HepG2 (cell line): ENCODE measurements around the gene CEP128. TPM values are rescaled to one million over a fixed set of nuclear protein-coding genes. Genes with fewer than 3 reads are reported as not detected.

ENCODE experiments used
- DNMT3B ChIP-seq: conservative IDR thresholded peaks from 2 replicates; pipeline ENCODE4 v1.6.1; 2016; ENCODE audit warnings: missing biosample characterization, control low read depth
- GABPB1 ChIP-seq: IDR thresholded peaks from 2 replicates; pipeline ENCODE4 v1.6.1; 2016; ENCODE audit warnings: mild to moderate bottlenecking, missing genetic modification reagents, moderate library complexity, missing compliant biosample characterization
- HOXD1 ChIP-seq: sonication (generic); formaldehyde crosslinking; IDR thresholded peaks from 2 replicates; pipeline ENCODE4 v1.5.0; 2020; ENCODE audit warnings: missing genetic modification reagents
- JUNB ChIP-seq: sonication (generic); formaldehyde crosslinking; IDR thresholded peaks from 2 replicates; pipeline ENCODE4 v1.8.0; 2022; ENCODE audit warnings: missing genetic modification reagents, mild to moderate bottlenecking, borderline replicate concordance
- KDM2A ChIP-seq: sonication (generic); formaldehyde crosslinking; IDR thresholded peaks from 2 replicates; pipeline ENCODE4 v1.4.0; 2020; ENCODE audit warnings: low read depth, missing genetic modification reagents, borderline replicate concordance
- RBFOX2 ChIP-seq: fragments of 200-400 bp; formaldehyde crosslinking; IDR thresholded peaks from 2 replicates; pipeline ENCODE4 v1.6.1; 2017; ENCODE audit warnings: low read depth, mild to moderate bottlenecking, low read length
- SIX1 ChIP-seq: sonication (generic); formaldehyde crosslinking; IDR thresholded peaks from 2 replicates; pipeline ENCODE4 v1.4.0; 2020; ENCODE audit warnings: missing genetic modification reagents, borderline replicate concordance
- ZNF225 ChIP-seq: sonication (generic); formaldehyde crosslinking; IDR thresholded peaks from 2 replicates; pipeline ENCODE4 v1.4.0; 2020; ENCODE audit warnings: mild to moderate bottlenecking, missing genetic modification reagents
- polyA plus RNA-seq, 8 experiments: library from polyadenylated mRNA; depleted of rRNA in 3 of 8; stranded (reverse) in 7 of 8; unstranded in 1 of 8; fragments of >200 nt; fragmentation: Illumina TruSeq in 4 of 8; extraction: Trizol in 4 of 8; gene quantifications; 2 replicates each; pipeline versions ENCODE4 v1.2.1 to v1.2.3, GENCODE V29; 2011 to 2016; ENCODE audit warnings: low read depth in 4 of 8, missing spikeins in 1 of 8, mixed read lengths in 1 of 8; ENCODE audit not compliant: insufficient read depth in 1 of 8
- total RNA-seq, 5 experiments: library from RNA; depleted of rRNA; stranded (reverse); fragments of >200 nt; fragmentation: Illumina TruSeq; extraction: Trizol; gene quantifications; 2 replicates each; pipeline ENCODE4 v1.2.3, GENCODE V29; 2016; ENCODE audit warnings: low read depth in 1 of 5
- TF ChIP-seq, protein P1 (sequence below): sonication (generic); formaldehyde crosslinking; IDR thresholded peaks from 2 replicates; pipeline ENCODE4 v1.4.0; 2020; ENCODE audit warnings: missing genetic modification reagents
- TF ChIP-seq, protein P2 (sequence below): sonication (generic); formaldehyde crosslinking; IDR thresholded peaks from 2 replicates; pipeline ENCODE4 v1.4.0; 2020; ENCODE audit warnings: missing genetic modification reagents
- TF ChIP-seq, protein P3 (sequence below): sonication (generic); formaldehyde crosslinking; IDR thresholded peaks from 2 replicates; pipeline ENCODE4 v1.4.0; 2020; ENCODE audit warnings: missing genetic modification reagents
- TF ChIP-seq, protein P4 (sequence below): sonication (generic); formaldehyde crosslinking; IDR thresholded peaks from 2 replicates; pipeline ENCODE4 v1.4.0; 2020; ENCODE audit warnings: mild to moderate bottlenecking, low read depth, missing genetic modification reagents
- TF ChIP-seq, protein P5 (sequence below): fragments of 450-650 bp; IDR thresholded peaks from 2 replicates; pipeline ENCODE4 v1.6.1; 2016

The CEP128 gene
- total and polyA plus RNA-seq, 2 of the 13 experiments (the other 11 are each of a cell fraction or from before 2014, with no cell fraction given) = 1.3 to 7.5 TPM

DNA sequence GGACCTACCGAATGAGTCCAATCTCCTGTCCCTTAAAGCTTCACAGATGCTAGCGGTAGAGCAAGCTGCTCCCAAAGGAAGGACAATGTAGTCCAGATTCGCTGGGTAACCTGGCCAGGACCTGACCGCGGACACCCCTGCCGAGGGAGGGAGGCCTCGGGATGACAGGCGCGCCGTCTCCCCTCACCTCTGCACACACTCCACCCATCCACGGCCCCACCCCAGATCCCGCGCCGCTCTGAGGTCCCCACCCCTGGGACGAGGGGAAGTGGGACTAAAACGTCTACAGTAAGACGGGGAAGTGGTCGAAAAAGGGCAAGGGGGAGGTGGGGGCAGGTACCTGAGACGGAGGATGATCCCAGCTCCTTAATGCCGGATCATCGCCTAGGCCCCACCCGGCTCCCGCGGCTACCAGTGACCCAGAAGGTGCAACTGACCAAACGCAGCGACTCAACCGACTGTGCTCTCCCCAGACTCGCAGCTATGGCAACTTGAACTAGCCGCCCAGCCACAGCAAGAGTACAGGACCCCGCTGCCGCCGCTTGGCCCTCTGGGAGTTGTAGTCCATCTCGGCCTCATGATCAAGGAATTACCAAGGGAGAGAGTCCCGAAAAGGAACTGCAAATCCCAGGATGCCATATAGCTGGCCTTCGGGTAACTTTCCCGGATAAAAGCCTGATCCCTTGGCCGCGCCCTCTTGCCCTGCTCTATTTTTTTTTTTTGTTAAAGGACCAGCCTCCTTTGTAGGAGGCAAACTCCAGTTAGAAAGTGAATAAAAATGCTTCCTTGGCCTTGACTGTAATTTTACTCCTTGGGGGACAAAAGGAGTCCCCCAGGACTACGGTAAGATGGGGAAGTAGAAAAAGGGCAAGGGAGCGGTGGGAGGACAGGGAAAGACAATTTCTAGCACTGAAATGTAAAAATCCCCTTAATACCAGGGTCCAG, at the start of gene CEP128 (continued):
- TF ChIP-seq, protein P1, sequence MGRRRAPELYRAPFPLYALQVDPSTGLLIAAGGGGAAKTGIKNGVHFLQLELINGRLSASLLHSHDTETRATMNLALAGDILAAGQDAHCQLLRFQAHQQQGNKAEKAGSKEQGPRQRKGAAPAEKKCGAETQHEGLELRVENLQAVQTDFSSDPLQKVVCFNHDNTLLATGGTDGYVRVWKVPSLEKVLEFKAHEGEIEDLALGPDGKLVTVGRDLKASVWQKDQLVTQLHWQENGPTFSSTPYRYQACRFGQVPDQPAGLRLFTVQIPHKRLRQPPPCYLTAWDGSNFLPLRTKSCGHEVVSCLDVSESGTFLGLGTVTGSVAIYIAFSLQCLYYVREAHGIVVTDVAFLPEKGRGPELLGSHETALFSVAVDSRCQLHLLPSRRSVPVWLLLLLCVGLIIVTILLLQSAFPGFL (CRISPR knock-in tag) = no peak
- TF ChIP-seq ZNF225 (CRISPR knock-in tag) (no peak), GABPB1 (CRISPR knock-in tag) (peak; percentile 80), JUNB (no peak), SIX1 (no peak), RBFOX2 (0 out of 2 replicates have a peak, but pooled peaks have one; percentile 19), KDM2A (CRISPR knock-in tag) (peak; percentile 43; the same call in 1 of the 2 replicates), DNMT3B (CRISPR knock-in tag) (no peak), HOXD1 (no peak)
- TF ChIP-seq, protein P2, sequence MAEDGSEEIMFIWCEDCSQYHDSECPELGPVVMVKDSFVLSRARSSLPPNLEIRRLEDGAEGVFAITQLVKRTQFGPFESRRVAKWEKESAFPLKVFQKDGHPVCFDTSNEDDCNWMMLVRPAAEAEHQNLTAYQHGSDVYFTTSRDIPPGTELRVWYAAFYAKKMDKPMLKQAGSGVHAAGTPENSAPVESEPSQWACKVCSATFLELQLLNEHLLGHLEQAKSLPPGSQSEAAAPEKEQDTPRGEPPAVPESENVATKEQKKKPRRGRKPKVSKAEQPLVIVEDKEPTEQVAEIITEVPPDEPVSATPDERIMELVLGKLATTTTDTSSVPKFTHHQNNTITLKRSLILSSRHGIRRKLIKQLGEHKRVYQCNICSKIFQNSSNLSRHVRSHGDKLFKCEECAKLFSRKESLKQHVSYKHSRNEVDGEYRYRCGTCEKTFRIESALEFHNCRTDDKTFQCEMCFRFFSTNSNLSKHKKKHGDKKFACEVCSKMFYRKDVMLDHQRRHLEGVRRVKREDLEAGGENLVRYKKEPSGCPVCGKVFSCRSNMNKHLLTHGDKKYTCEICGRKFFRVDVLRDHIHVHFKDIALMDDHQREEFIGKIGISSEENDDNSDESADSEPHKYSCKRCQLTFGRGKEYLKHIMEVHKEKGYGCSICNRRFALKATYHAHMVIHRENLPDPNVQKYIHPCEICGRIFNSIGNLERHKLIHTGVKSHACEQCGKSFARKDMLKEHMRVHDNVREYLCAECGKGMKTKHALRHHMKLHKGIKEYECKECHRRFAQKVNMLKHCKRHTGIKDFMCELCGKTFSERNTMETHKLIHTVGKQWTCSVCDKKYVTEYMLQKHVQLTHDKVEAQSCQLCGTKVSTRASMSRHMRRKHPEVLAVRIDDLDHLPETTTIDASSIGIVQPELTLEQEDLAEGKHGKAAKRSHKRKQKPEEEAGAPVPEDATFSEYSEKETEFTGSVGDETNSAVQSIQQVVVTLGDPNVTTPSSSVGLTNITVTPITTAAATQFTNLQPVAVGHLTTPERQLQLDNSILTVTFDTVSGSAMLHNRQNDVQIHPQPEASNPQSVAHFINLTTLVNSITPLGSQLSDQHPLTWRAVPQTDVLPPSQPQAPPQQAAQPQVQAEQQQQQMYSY = 0 out of 2 replicates have a peak, but pooled peaks have one; percentile 23
- TF ChIP-seq, protein P3, sequence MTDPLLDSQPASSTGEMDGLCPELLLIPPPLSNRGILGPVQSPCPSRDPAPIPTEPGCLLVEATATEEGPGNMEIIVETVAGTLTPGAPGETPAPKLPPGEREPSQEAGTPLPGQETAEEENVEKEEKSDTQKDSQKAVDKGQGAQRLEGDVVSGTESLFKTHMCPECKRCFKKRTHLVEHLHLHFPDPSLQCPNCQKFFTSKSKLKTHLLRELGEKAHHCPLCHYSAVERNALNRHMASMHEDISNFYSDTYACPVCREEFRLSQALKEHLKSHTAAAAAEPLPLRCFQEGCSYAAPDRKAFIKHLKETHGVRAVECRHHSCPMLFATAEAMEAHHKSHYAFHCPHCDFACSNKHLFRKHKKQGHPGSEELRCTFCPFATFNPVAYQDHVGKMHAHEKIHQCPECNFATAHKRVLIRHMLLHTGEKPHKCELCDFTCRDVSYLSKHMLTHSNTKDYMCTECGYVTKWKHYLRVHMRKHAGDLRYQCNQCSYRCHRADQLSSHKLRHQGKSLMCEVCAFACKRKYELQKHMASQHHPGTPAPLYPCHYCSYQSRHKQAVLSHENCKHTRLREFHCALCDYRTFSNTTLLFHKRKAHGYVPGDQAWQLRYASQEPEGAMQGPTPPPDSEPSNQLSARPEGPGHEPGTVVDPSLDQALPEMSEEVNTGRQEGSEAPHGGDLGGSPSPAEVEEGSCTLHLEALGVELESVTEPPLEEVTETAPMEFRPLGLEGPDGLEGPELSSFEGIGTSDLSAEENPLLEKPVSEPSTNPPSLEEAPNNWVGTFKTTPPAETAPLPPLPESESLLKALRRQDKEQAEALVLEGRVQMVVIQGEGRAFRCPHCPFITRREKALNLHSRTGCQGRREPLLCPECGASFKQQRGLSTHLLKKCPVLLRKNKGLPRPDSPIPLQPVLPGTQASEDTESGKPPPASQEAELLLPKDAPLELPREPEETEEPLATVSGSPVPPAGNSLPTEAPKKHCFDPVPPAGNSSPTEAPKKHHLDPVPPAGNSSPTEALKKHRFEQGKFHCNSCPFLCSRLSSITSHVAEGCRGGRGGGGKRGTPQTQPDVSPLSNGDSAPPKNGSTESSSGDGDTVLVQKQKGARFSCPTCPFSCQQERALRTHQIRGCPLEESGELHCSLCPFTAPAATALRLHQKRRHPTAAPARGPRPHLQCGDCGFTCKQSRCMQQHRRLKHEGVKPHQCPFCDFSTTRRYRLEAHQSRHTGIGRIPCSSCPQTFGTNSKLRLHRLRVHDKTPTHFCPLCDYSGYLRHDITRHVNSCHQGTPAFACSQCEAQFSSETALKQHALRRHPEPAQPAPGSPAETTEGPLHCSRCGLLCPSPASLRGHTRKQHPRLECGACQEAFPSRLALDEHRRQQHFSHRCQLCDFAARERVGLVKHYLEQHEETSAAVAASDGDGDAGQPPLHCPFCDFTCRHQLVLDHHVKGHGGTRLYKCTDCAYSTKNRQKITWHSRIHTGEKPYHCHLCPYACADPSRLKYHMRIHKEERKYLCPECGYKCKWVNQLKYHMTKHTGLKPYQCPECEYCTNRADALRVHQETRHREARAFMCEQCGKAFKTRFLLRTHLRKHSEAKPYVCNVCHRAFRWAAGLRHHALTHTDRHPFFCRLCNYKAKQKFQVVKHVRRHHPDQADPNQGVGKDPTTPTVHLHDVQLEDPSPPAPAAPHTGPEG (CRISPR knock-in tag) = no peak
- TF ChIP-seq, protein P4, sequence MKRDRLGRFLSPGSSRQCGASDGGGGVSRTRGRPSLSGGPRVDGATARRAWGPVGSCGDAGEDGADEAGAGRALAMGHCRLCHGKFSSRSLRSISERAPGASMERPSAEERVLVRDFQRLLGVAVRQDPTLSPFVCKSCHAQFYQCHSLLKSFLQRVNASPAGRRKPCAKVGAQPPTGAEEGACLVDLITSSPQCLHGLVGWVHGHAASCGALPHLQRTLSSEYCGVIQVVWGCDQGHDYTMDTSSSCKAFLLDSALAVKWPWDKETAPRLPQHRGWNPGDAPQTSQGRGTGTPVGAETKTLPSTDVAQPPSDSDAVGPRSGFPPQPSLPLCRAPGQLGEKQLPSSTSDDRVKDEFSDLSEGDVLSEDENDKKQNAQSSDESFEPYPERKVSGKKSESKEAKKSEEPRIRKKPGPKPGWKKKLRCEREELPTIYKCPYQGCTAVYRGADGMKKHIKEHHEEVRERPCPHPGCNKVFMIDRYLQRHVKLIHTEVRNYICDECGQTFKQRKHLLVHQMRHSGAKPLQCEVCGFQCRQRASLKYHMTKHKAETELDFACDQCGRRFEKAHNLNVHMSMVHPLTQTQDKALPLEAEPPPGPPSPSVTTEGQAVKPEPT (CRISPR knock-in tag) = no peak
- TF ChIP-seq, protein P5, sequence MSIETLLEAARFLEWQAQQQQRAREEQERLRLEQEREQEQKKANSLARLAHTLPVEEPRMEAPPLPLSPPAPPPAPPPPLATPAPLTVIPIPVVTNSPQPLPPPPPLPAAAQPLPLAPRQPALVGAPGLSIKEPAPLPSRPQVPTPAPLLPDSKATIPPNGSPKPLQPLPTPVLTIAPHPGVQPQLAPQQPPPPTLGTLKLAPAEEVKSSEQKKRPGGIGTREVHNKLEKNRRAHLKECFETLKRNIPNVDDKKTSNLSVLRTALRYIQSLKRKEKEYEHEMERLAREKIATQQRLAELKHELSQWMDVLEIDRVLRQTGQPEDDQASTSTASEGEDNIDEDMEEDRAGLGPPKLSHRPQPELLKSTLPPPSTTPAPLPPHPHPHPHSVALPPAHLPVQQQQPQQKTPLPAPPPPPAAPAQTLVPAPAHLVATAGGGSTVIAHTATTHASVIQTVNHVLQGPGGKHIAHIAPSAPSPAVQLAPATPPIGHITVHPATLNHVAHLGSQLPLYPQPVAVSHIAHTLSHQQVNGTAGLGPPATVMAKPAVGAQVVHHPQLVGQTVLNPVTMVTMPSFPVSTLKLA = 0 out of 2 replicates have a peak, but pooled peaks have one; percentile 14
